Cardiac fibroblast (primary cell): ENCODE results near the gene PBX3.

Experiments
- DNase-seq, 2 donors: peaks; one replicate each; pipeline versions ENCODE4 v3.0.0 to v3.0.0-alpha.2; 2010; ENCODE audit warnings: low read depth in 2 of 2
- H3K4me3 ChIP-seq, 2 donors: replicated peaks in 1 of 2; 1 replicate in 1 of 2; 2 replicates in 1 of 2; pipeline ENCODE4 v1.5.1; 2011; ENCODE audit warnings: low read depth in 2 of 2, low read length in 2 of 2, mild to moderate bottlenecking in 2 of 2, moderate library complexity in 1 of 2
- TF ChIP-seq, protein P1 (sequence below): IDR thresholded peaks from one replicate; pipeline ENCODE4 v1.5.1; 2011; ENCODE audit warnings: low read depth, mild to moderate bottlenecking, low read length, inconsistent platforms

The PBX3 gene

DNA sequence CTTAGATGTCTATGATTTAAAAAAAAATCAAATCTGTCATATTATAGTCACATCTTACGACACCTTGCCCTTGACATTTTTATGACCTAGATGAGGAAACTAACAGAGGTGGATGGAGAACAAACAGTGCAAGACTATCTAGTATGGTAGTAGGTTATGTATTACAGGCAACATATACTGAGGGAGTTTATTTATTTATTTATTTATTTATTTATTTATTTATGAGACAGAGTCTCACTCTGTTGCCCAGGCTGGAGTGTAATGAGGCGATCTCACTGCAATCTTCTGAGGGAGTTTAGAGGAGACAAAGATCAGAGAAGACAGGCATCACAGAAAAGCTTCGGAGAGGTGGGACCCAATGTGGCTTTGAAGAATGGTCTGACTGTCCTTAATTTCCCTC is 4.5 kb upstream of the PBX3 start:
- DNase-seq, result no peak
- no peak overlapping the region for H3K4me3 ChIP-seq
- TF ChIP-seq, protein P1, sequence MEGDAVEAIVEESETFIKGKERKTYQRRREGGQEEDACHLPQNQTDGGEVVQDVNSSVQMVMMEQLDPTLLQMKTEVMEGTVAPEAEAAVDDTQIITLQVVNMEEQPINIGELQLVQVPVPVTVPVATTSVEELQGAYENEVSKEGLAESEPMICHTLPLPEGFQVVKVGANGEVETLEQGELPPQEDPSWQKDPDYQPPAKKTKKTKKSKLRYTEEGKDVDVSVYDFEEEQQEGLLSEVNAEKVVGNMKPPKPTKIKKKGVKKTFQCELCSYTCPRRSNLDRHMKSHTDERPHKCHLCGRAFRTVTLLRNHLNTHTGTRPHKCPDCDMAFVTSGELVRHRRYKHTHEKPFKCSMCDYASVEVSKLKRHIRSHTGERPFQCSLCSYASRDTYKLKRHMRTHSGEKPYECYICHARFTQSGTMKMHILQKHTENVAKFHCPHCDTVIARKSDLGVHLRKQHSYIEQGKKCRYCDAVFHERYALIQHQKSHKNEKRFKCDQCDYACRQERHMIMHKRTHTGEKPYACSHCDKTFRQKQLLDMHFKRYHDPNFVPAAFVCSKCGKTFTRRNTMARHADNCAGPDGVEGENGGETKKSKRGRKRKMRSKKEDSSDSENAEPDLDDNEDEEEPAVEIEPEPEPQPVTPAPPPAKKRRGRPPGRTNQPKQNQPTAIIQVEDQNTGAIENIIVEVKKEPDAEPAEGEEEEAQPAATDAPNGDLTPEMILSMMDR, result no peak

DNA sequence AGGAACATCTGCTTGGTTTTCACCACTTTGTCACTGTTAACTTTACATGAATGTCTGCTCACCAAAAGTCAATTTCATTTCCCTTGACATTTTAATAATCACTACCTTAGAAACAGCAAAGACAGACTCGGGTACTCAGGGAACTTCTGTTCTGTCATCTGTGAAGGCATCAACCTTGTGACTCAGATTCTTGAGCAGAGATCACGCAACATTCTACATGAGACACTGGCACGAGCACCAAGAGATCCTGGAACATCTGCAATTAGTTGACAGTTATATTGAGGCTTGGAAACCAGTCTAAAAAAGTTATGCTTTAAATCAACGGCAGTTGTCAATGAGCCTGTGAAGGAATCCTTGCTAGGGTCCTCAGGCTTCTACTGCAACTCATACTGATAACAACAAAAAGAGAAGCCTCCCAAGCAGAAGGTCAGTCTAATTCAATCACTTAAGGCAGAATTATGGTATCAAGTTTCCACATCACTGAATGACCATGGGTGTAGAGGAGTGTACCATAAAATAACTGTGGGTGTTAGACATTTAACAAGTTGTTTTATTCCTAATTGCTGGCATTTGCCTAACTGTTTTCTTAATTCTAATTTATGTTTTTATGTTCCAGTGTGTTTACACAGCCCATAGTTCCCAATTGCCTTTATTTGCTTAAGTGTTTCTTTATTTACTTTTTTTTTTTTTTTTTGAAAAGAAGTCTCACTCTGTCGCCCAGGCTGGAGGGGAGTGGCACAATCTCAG is 3.3 kb upstream of the PBX3 start:
- TF ChIP-seq, protein P1, result no peak
- no peak for DNase-seq
- no peak overlapping the region for H3K4me3 ChIP-seq

DNA sequence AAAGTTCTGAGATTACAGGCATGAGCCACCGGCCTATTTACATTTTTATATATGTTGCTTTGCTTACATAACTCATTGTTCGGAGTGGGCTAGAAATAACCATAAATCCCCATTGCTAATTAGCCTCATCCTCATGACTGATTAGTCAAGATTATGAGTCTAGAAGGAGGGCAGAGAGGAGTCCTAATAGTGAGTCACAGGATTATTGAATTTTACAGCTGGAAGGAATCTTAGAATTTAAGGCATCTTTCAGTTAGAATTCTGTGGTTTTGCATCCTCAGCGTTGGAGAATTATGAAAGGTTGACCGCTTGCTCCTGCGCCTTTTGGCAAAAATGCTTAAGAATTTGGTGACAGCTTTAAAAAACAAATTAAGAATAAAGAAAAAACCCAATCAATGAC is 2.6 kb upstream of the PBX3 start:
- peak in 1 of 2 donors; percentile 56 for DNase-seq
- no peak overlapping the region for H3K4me3 ChIP-seq

DNA sequence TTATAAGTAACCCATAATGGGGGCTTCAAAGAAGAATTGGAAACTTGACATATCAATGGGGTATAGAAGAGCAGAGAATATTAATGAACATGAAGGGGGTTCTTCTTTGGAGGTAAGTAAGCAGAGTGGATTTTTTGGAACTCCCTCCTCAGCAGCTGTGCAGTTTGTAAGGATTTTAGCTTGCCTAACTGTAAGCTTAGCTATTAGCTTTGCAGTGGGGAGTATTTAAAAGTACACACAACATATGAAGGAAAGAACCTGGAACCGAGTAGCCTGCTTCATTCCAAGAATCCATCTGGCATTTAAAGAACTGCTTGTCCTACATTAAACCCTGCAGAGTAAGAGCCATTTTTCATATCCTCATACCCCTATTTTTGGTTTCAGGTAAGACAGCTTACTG is 2.2 kb upstream of the PBX3 start:
- no peak overlapping the region for H3K4me3 ChIP-seq

More for the DNA sequence above, 2.6 kb upstream of the PBX3 start:
- TF ChIP-seq, protein P1, result no peak

DNA sequence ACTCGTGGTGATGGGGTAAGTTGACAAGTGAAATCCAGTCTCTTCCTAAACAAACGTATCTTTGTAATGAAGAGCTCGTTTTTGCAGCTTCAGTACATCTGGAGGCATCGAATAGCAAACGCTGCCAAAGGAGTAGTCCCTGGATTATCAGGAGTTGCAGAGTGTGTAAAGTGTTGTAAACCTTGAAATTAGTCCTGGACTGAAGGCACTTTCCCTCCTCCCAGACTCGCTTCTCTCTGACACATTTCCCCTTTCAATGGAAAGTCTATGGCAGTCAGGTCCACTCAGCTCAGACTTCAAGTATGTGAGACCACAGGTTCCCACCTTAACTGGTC is 1.5 kb upstream of the PBX3 start:
- H3K4me3 ChIP-seq, result peak overlapping the region; percentile 63 to 75
- TF ChIP-seq, protein P1, result no peak
- DNase-seq, result no peak

More for the DNA sequence above, 2.2 kb upstream of the PBX3 start:
- DNase-seq, result no peak
- TF ChIP-seq, protein P1, result no peak

- TF ChIP-seq, protein P1, result no peak
- peak overlapping the region; percentile 63 to 75 for H3K4me3 ChIP-seq
- peak; percentile 95 to 96 for DNase-seq
Measured at GRCh38 chr9:125746017-125746773, 978 bp upstream of the PBX3 start.
